ENCODE data around the gene NR3C1.
A peak's percentile ranks its signal among the peaks of the same experiment; 100 is the strongest.

The NR3C1 gene

DNA sequence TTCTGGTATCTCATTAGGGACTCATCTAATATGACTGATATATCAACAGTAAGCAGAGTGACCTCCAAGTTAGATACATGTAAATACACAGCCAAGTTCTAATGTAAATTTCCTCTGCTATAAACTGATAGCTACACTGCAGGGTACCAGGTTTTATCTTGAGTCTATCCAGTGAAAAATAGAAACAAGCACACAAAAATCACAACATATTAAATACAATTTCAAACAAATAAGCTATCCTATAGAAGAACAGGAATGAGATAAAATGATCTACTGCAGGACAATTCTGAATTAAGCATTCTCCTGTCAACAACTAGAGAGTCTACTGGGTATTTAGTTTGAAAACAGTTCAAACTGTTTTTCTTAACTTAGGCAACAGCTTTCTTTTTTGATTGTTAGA, 42.7 kb downstream of the NR3C1 start:
- DNase-seq (ENCODE audit: low read depth): no peak

DNA sequence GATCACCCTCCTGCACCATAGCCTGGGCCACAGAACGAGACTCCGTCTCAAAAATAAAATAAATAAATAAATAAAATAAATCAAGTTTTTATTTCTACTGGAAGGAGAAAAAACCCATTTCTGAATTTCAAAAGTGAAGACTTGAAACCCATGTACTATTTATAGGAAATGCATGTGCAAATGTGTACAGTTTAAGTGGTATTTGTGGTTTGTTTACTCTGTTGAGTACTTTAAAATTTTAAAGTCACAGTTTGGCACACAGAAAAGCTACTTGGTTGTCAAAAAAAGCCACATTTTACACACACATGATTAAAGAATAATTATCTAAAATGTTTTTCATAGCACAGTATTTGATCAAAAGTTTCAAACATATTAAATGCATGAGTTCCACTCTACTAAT, 43.6 kb downstream of the NR3C1 start:
- no peak for DNase-seq (ENCODE audit: low read depth)

DNA sequence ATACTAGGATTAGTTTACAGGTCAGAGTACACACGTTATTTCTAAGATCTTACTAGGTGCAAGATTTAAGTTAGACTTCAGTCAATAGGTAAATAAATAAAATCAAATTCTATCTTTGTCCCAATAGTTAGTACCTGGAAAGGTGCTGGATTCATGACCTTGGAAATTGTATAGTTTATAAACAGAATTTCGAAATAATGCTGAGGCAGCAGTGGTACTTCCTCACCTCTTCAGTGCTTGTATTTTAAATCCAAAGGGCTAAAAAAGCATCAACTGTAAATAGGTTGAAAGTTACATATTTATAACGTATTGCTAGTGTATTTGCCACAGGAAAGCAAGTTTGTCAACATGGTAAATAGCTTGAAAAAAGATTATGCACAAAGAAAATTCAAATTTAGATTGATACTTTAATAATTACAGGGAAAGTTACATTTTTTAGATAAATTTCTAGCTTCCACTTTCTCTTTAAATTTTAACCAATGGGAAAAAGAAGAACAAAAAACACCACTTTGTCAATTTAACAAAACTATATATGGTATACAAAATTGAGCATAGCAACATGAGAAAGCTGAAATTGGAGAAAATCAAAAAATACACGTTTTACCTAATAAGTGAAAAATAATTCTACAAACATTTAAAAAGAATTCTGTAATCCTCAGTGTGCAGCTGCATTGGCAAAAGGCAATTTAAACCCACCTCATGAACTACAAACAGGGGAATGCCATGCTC, 46.5 kb downstream of the NR3C1 start:
- DNase-seq (ENCODE audit: low read depth): no peak

DNA sequence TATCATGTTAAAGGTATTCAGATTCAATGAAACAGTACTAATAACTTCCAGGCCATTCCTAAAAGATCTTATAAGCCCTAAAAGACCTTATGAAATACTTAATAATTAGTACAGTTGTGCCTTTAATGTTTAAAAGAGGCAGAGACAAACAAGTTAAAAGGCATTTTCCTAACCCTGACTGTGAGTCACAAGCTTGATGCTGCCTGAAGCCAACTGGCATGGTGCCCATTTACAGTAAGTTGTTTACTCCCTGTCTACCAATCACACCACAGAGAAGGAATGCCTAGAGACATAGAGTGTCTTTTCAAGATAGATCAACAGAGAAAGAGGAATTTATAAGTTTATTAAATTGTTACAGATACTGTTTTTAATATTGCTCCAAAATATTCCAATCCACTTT, 47.8 kb downstream of the NR3C1 start:
- DNase-seq (ENCODE audit: low read depth): peak; percentile 90

DNA sequence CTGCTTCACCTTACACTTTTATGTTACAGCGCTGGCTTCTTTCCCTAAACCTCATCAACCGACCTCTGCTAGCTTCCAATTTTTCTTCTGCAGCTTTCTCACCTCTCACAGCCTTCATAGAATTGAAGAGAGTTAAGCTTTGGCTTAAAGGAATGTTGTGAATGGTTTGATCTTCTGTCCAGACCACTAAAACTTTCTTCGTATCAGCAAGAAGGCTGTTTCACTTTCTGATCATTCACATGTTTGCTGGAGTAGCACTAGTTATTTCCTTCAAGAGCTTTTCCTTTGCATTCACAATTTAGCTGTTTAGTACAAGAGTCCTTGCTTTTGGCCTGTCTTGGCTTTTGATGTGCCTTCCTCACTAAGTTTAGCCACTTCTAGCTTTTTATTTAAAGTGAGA, 49.5 kb downstream of the NR3C1 start:
- DNase-seq (ENCODE audit: low read depth): no peak

DNA sequence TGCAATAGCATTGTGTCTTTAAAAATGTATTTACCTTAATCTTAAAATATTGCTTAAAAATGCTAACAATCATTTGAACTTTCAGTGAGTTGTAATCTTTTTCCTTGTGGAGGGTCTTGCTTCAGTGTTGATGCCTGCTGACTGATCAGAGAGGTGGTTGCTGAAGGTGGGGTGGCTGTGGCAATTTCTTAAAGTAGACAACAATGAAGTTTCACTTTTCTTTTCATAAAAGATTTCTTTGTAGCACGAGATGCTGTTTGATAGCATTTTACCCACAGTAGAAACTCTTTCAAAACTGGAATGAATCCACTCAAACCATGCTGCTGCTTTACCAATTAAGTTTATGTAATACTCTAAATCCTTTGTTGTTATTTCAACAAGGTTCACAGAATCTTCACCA, 50.8 kb downstream of the NR3C1 start:
- no peak for DNase-seq (ENCODE audit: low read depth)

DNA sequence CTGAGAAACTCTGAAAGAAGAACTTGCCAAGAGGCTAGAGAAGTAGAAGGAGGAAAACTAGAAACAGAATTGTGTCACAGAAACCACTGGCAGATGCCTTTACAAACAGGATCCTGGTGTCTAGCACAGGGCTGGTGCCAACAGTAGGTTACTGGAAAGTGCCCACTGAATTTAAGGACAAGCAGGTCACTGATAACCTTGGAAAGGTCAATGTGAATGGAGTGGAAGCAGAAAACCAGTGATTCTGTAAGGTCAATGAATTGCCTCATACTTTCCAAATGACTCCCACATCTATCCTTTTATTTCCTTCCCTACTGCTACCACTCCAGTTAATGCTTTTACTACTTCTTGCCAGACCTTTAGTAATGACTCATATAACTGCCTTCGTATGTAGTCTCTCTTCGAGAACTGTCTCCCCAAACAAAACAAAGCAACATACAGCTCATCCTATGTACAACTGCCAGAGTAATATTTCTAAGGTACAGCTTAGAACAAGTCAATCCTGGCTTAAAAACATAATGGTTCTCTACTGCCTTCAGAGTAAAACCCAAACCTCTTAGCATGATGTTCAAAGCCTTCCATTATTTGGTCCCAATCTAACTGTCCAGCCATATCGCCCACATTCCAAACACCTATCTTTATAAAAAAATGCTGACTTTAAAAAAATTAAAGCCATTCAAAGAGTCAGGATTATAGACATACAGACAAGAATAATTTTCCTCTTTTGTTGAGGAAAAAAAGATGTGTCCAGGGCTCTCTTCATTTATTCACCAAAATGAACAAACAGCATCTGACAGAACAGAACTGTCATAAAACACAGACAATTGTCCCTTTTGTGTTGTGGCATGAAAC, 52.5 kb downstream of the NR3C1 start:
- DNase-seq (ENCODE audit: low read depth): peak; percentile 78

DNA sequence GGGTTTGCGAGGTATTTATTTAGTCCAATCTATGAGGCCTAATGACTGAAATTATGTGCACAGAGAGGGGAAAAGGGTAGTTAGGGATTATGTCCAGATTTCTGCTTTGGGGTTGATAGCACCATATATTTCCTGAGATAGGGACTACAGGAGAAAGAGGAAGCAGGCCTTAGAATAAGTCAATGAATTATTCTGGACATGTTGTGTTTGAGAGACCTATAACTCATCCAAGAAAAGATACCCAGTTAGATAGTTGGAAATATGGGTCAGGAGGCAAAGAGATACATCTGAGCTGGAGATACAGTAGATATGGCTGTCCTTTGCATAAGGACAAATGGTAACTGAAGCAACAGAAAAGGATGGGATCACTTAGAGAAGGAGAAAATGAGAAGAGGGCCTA, 53.1 kb downstream of the NR3C1 start:
- no peak for DNase-seq (ENCODE audit: low read depth)

DNA sequence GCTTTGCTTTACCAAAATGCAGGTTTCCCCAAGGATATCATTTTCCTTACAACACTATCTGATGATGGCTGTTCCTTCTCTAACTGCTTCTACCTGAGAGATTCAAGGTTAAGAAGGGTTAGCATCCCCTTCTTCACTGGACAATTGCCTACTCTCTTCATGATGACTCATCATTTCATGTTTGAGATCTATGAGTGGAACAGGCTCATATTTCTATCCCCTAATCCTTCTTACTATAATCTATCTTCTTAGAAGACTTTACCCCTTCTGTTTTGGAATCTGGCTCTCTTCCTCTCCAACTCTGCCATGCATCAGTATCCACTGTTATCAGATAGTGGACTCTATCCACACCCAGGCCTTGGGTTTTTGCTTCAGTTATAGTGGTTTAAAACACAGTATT, 54.3 kb downstream of the NR3C1 start:
- DNase-seq (ENCODE audit: low read depth): no peak

DNA sequence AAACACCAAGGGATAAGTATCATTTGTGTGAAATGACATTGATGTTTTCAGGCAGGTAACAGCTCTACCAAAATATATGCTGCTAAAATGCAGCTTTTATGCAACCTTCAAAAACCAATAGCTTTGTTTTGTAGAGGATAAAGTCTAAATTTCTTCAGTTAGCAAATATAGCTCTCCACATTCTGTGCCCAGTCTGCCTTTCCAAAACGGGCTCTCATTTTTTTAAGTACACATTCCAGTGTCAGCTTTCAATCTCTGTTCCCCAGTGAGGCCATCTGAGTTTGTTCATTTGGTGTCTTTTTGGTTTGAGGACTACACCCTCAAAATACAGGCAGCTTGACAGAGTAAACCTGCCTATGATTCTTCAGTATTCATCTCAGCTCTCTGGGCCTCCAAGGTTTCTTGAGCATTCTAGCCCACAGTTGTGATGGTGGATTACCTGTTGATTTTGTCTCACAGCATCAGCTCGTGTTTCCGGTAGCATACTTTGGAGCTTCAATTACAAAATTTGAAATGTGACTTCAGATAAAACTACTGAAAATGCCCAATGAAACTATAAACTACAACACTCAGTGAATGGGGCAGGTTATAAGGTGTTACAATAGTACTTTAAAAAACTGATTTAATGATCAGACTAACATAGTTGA, 55.7 kb downstream of the NR3C1 start:
- no peak for DNase-seq (ENCODE audit: low read depth)

DNA sequence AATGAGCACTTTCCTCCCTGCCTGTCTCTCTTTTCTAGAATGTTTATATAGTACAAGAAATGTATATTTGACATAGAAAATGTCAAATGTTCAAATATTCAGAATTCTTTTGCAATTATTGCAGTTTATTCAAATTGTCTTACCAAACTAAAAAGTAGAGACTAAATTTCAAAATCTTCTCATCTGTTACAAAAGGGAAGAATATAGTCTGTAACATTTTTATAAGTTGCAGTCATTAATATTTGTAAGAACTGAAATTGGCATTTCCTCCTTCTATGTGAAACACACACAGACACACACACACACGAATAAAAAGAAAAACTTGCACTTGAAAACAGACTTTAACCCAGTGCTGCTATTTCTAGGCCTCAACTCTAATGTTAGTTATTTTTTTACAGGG, 56.4 kb downstream of the NR3C1 start:
- DNase-seq (ENCODE audit: low read depth): no peak

DNA sequence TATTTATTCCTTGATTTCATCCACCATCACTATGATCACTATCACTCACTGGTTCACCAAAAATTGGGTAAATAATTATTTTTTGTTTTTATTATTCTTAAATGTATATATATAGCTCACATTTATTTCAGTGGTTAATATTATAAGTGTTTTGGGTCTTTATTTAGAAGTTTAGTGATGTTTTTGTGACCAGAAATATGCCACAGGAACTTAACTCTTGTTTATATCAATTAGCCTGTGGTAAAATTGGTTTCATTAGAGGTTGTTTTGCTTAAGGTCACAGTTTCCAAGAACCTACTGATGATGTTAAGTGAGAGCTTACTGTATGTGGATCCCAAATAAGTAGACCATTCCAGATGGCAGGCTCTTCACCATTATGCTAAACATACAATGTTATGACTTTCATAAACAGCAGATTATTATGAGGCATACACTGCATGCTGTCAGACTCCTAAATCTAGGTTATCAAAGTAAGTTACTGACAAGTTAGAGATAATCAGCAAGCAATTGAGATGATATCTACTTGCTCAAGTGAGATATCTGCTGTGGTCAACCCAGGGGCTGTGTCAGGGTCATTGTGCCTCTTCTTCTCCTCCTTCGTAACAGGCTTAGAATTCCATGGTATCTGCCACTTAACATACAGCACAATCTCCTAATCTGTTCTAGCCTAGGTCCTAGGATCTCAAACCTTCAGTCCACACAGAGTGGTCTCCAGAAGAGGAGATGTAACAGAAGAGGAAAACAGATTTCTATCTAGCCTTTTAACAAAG, 57.6 kb downstream of the NR3C1 start:
- DNase-seq (ENCODE audit: low read depth): no peak

DNA sequence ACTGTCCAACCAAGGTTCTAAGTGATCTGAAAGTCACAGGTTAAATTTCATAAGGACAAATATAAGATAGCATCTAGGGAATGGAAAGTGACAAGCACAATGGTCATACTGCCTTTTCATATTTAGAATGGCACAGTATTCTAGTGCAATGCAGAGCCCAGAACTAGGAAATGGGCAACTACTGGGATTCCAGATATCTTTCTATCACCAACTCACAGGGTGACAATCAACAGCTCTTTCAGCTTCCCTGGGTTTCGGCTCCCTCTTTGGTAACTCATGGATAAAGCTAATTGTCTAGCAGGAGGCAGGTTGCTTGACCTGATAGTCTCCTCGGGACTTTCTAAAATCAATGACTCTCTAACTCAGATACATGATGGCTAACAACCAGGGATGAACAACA, 60.4 kb downstream of the NR3C1 start:
- no peak for DNase-seq (ENCODE audit: low read depth)

DNA sequence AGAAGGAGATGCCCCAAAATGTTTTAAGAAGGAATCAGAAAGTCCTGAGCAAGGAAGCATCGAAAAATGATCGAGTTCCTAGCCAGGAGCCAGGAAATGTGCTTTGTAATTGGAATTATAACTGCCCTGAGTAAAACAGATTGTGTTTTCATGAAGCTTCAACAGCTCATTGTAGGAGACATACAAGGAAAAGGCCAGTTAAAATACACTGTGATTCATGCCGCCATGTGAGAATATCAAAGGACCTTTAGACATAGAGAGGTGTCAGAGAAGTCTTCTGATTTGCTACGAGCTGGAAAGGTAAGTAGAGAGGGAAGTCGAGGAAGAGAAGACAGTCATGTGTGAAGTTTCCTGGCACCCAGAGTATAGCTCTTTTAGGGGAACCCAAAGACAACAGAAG, 60.9 kb downstream of the NR3C1 start:
- DNase-seq (ENCODE audit: low read depth): no peak

DNA sequence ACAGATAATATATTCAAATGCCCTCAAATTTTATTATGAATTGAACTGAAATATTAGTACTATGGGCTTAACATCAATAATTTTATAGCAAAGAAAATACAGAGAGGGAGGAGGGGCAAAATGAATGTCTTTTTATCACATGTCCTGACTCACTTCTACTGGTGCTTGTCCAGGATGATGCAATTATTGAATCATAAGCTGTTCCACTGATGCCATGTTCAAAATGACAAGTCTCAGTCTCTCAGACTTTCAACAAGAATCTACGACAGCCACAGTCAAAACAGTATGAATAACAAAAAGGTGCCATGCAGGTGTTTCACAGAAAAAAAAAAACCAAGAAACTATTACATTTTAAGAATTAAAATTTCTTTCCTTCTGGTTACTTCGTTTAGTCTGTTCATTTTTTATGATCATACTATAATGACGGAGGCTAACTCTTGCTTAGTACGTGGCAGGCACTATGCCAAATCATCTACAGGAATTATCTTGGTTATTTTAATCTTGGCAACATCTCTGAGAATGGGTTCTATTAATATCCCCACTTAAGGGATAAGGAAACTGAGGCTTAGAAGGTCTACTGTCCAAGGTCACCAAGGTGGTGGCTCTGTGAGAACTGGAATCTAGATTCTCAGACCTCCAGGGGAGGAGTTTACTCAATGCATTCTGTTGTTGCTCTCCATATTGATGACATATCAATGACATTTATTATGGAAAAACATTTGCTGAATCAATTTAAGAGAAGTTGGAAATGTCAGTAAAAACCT, 61.5 kb downstream of the NR3C1 start:
- peak; percentile 68 for DNase-seq (ENCODE audit: low read depth)

DNA sequence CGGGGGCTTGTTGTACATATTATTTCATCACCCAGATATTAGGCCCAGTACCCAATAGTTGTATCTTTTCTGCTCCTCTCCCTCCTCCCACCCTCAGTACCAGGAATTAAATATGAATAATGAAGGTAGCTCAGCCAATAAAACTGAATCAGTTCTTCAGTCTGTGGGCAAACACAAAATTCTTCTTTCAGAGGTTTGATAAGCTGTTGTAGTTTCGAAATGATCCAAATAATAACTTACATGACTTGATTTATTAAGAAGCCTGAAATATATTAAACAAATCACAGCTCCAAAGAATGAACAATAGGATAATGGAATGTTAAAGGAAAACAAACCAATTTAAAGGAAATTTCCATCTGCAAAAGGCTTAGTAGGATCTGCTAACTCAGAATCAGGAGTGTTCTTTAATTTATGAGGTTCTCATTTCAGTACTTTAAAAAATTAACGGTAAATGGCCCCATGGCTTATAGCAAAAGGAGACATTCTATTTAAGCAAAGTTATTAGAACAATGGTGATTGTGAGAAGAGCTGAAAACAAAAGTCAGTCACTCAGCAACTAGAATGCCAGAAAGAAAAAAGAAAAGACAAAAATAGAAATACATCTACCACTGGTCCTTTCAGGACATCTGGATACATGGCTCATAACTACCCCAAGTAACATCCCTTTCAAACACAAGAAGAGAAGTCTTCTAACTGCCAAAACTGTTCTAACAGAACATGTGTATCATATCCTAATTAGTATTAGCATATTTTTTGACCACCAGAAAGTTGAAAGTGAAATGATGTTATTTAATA, 62.4 kb downstream of the NR3C1 start:
- no peak for DNase-seq (ENCODE audit: low read depth)

DNA sequence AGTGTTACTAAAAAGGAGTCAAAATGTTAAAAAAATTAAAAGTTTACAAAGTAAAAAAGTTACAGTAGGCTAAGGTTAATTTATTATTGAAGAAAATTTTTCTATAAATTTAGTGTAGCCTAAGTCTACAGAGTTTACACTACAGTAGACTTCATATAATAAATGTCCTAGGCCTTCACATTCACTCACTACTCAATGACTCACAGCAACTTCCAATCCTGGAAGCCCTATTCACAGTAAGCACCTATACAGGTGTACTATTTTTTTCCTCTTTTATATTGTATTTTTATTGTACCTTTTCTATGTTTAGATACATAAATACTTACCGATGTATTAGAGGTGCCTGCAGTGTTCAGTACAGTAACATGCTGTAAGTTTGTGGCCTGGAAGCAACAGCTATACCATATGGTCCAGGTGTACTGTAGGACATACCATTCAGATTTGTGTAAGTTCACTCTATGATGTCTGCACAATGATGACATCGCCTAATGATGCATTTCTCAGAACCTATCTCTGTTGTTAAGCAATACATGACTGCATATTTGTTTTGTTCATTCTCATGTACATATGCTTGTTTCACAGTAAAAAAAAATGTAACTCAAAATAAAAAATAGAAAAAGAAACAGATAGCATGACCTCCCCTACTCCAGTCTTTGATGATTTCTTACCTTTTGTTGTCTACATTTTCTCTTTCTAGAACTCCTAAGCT, 64.7 kb downstream of the NR3C1 start:
- DNase-seq (ENCODE audit: low read depth): no peak

DNA sequence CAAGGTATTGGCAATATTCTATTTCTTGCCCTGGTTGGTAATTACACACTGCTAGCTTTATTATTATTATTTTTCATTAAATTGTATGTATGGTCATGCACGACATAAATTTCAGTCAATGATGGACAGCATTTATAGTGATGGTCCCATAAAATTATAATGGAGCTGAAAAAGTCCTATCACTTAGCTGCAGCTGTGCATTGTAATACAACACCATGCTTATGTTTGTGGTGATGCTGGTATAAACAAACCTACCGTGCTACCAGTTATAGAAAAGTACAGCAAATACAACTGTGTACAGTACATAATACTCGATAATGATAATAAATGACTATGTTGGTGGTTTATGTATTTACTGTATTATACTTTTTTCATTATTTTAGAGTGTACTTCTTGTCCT, 65.5 kb downstream of the NR3C1 start:
- DNase-seq (ENCODE audit: low read depth): no peak

DNA sequence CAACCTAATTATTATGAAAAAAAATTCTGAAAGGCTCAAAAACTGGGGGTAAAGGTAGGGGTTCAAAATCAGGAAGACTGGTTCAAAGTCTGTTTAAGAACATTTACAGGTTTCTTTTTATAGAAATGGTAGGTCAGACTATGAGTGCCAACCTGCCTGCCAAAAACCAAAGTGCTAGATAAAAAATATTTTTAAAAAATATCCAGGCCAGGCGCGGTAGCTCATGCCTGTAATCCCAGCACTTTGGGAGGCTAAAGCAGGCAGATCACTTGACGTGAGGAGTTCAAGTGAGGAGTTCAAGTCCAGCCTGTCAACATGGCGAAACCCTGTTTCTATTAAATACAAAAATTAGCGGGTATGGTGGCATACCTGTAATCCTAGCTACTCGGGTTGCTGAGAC, 67.0 kb downstream of the NR3C1 start:
- no peak for DNase-seq (ENCODE audit: low read depth)

DNA sequence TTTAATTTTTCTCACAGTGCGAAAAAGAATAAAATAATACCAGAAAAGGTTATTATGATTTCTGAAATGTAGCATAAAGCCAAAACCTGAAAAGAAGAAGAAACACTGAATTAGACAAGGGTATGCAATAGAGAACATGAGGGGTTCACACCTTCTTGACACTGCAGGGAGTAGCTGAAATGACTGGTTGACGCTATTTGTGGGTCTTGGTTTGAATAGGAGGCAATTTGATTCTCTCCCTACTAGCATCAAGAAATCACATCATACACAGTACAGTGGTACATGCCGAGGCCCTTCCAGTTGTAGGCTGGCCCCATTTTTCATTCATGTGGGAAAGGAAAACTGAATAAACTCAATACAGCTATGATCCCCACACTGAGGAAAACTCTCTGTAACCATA, 68.6 kb downstream of the NR3C1 start:
- no peak for DNase-seq (ENCODE audit: low read depth)

All from fibroblast of the conjunctiva (primary cell).